NB4 (cell line): Measurements from ENCODE around the gene DOCK2.

Source experiments
- POLR2A ChIP-seq: IDR thresholded peaks from 2 replicates; pipeline ENCODE4 v1.6.1; 2011; ENCODE audit warnings: mild to moderate bottlenecking; ENCODE audit not compliant: insufficient read length; ENCODE audit errors: extremely low read depth
- TF ChIP-seq, protein P1 (sequence below): IDR thresholded peaks from one replicate; pipeline ENCODE4 v1.5.1; 2012; ENCODE audit warnings: low read depth, low read length

DNA sequence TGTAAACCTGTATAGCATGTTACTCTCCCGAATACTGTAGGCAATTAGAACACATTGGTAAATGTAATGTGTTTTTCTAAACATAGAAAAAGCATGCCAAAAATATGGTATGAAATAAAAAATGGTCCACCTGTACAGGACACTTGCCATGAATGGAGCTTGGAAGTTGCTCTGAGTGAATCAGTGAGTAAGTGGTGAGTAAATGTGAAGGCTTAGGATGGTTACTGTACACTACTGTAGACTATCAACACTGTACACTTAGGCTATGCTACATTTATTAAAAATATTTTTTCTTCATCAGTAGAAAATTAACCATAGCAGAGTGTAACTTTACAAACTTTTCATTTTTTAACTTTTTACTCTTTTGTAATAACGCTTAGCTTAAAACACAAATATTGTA, 301.4 kb downstream of the DOCK2 start:
- TF ChIP-seq, protein P1, sequence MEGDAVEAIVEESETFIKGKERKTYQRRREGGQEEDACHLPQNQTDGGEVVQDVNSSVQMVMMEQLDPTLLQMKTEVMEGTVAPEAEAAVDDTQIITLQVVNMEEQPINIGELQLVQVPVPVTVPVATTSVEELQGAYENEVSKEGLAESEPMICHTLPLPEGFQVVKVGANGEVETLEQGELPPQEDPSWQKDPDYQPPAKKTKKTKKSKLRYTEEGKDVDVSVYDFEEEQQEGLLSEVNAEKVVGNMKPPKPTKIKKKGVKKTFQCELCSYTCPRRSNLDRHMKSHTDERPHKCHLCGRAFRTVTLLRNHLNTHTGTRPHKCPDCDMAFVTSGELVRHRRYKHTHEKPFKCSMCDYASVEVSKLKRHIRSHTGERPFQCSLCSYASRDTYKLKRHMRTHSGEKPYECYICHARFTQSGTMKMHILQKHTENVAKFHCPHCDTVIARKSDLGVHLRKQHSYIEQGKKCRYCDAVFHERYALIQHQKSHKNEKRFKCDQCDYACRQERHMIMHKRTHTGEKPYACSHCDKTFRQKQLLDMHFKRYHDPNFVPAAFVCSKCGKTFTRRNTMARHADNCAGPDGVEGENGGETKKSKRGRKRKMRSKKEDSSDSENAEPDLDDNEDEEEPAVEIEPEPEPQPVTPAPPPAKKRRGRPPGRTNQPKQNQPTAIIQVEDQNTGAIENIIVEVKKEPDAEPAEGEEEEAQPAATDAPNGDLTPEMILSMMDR, result no peak
- no peak for TF ChIP-seq POLR2A
